Right cardiac atrium (tissue), 5 donors: ENCODE measurements around the gene SPOCK1. TPM values are rescaled to one million over a fixed set of nuclear protein-coding genes. Genes with fewer than 3 reads are reported as not detected.
"Not testable (repeated sequence)": the region's sequence is repeated elsewhere in the genome, so short reads cannot be mapped to it uniquely, and the experiment has no call there.

ENCODE experiments used
- ATAC-seq, 2 donors: fragments of 200-7000 bp; cut with Tn5 transposase; one replicate each; pipeline versions ENCODE4 v1.8.0 to v1.9.1; 2020; ENCODE audit warnings: moderate library complexity in 2 of 2, mild to moderate bottlenecking in 1 of 2
- DNase-seq, 3 donors: peaks; one replicate each; pipeline ENCODE4 v3.0.0-alpha.2; 2020
- H3K27ac ChIP-seq: one replicate; pipeline ENCODE4 v1.5.1; 2013; ENCODE audit warnings: mild to moderate bottlenecking, low read length, control low read depth, moderate library complexity
- H3K27me3 ChIP-seq: one replicate; pipeline ENCODE4 v1.6.1; 2013; ENCODE audit not compliant: control insufficient read depth, insufficient read depth
- H3K4me1 ChIP-seq: one replicate; pipeline ENCODE4 v1.6.1; 2013; ENCODE audit warnings: low read length; ENCODE audit not compliant: control insufficient read depth, insufficient read depth
- H3K4me3 ChIP-seq: one replicate; pipeline ENCODE4 v1.5.1; 2013; ENCODE audit warnings: low read length, control low read depth
- H3K9me3 ChIP-seq: one replicate; pipeline ENCODE4 v1.6.1; 2013; ENCODE audit warnings: low read length; ENCODE audit not compliant: control insufficient read depth
- WGBS: extraction: QIAGEN DNeasy Blood & Tissue Kit; methylation state at CpG from one replicate; pipeline ENCODE4 v1.1.7; 2013; 5-methylcytosine and 5-hydroxymethylcytosine counted together
- intact Hi-C, 4 donors: fragments of 100-400 bp; cut with DNase I; formaldehyde crosslinking; loops; one replicate each; pipeline versions ENCODE4 v1.11.0 to v1.14.0; 2022 to 2023
- polyA plus RNA-seq: library from polyadenylated mRNA; stranded (reverse); fragments of 200-250 nt; gene quantifications from one replicate; pipeline ENCODE4 v1.2.3, GENCODE V29; 2013
- total RNA-seq, 4 donors: library from RNA; stranded (reverse); fragmentation: NEBNext Ultra II Directional; extraction: Animal tissue kit (Norgen Biotek cat#: 25700); gene quantifications; one replicate each; pipeline ENCODE4 v1.2.1, GENCODE V29; 2021
- donor health status: healthy with polysubstance abuse.
- donor health status: DM: no; HTN: yes; CAD: no.
- donor health status: DM: no; HTN: no; CAD: no.
- donor health status: DM: no; HTN: yes; CAD: no; lungs with severe emphysema.
- donor health status: DM: yes; HTN: yes; CAD: no.

The SPOCK1 gene
- total and polyA plus RNA-seq, 5 donors: 41.0 to 186 (median 139) TPM

GRCh38 chr5:136999787-137000186, 499.3 kb downstream of the SPOCK1 start:
- H3K4me3 ChIP-seq: no peak overlapping the region
- no peaks in the 10 kb centered on the region for H3K27me3 ChIP-seq
- no peak overlapping the region for H3K27ac ChIP-seq
- ATAC-seq: no peak
- DNase-seq: no peak
- intact Hi-C loops: no loop called here
- WGBS: 80% methylated on average over 5 of the region's 5 CpGs
- peaks cover 2% of the 10 kb centered on the region for H3K4me1 ChIP-seq
- no peaks in the 10 kb centered on the region for H3K9me3 ChIP-seq

GRCh38 chr5:136998854-136999357, 500.2 kb downstream of the SPOCK1 start:
- Histone ChIP-seq H3K27me3 (no peaks in the 10 kb centered on the region), H3K9me3 (no peaks in the 10 kb centered on the region), H3K4me1 (peaks cover 2% of the 10 kb centered on the region), H3K4me3 (no peak overlapping the region), H3K27ac (no peak overlapping the region)
- ATAC-seq (no peak), DNase-seq (no peak)
- intact Hi-C loops: no loop called here
- WGBS: 82% methylated on average over 6 of the region's 6 CpGs

- no peaks in the 10 kb centered on the region for H3K9me3 ChIP-seq
- no peaks in the 10 kb centered on the region for H3K27me3 ChIP-seq
- ATAC-seq (no peak), DNase-seq (peak in 1 of 3 donors; percentile 42)
- 34% methylated on average over 5 of the region's 5 CpGs for WGBS
- peaks cover 6% of the 10 kb centered on the region for H3K4me1 ChIP-seq
- intact Hi-C loops: no loop called here
- H3K27ac ChIP-seq: peak overlapping the region; percentile 14
- no peak overlapping the region for H3K4me3 ChIP-seq
Observed at GRCh38 chr5:136994154-136994553, 505.0 kb downstream of the SPOCK1 start.

GRCh38 chr5:136992796-136993489, 506.2 kb downstream of the SPOCK1 start:
- DNase-seq: no peak
- intact Hi-C loops: no loop called here

GRCh38 chr5:136985785-136986475, 513.2 kb downstream of the SPOCK1 start:
- intact Hi-C loops: no loop called here
- 80% methylated on average over 2 of the region's 2 CpGs for WGBS
- Histone ChIP-seq H3K4me3 (no peak overlapping the region), H3K9me3 (no peaks in the 10 kb centered on the region), H3K27me3 (no peaks in the 10 kb centered on the region), H3K27ac (peak overlapping the region; percentile 63), H3K4me1 (peaks cover 13% of the 10 kb centered on the region)
- peak; percentile 88 to 94 for ATAC-seq
- DNase-seq: no peak

More at GRCh38 chr5:136992796-136993489, 506.2 kb downstream of the SPOCK1 start:
- WGBS: 42% methylated on average over 3 of the region's 3 CpGs
- H3K4me1 ChIP-seq: peaks cover 6% of the 10 kb centered on the region
- no peak overlapping the region for H3K4me3 ChIP-seq
- H3K27me3 ChIP-seq: no peaks in the 10 kb centered on the region
- H3K9me3 ChIP-seq: no peaks in the 10 kb centered on the region
- H3K27ac ChIP-seq: peak overlapping the region; percentile 75
- peak; percentile 84 to 89 for ATAC-seq

- peaks cover 11% of the 10 kb centered on the region for H3K4me1 ChIP-seq
- DNase-seq (peak in 1 of 3 donors; percentile 79), ATAC-seq (peak; percentile 80 to 84)
- H3K9me3 ChIP-seq: no peaks in the 10 kb centered on the region
- WGBS: 59% methylated on average over 4 of the region's 4 CpGs
- intact Hi-C loops: no loop called here
- H3K4me3 ChIP-seq: no peak overlapping the region
- H3K27ac ChIP-seq: peak overlapping the region; percentile 67
- no peaks in the 10 kb centered on the region for H3K27me3 ChIP-seq
Observed at GRCh38 chr5:136984772-136985446, 514.2 kb downstream of the SPOCK1 start.

GRCh38 chr5:136981936-136982335, 517.2 kb downstream of the SPOCK1 start:
- no peak overlapping the region for H3K4me3 ChIP-seq
- H3K4me1 ChIP-seq: peaks cover 9% of the 10 kb centered on the region
- WGBS: 93% methylated on average over 2 of the region's 2 CpGs
- no peak overlapping the region for H3K27ac ChIP-seq
- ATAC-seq: no peak
- intact Hi-C loops: no loop called here
- H3K27me3 ChIP-seq: no peaks in the 10 kb centered on the region
- no peaks in the 10 kb centered on the region for H3K9me3 ChIP-seq
- no peak for DNase-seq

- Histone ChIP-seq H3K4me3 (no peak overlapping the region), H3K27ac (no peak overlapping the region), H3K9me3 (no peaks in the 10 kb centered on the region), H3K4me1 (no peaks in the 10 kb centered on the region), H3K27me3 (no peaks in the 10 kb centered on the region)
- intact Hi-C loops: no loop called here
- no peak for DNase-seq
- no peak for ATAC-seq
- WGBS: 66% methylated on average over 5 of the region's 5 CpGs
Observed at GRCh38 chr5:136979131-136979530, 520.0 kb downstream of the SPOCK1 start.

- DNase-seq (no peak), ATAC-seq (no peak)
- intact Hi-C loops: no loop called here
- H3K27me3 ChIP-seq: no peaks in the 10 kb centered on the region
- H3K27ac ChIP-seq: no peak overlapping the region
- no peaks in the 10 kb centered on the region for H3K4me1 ChIP-seq
- H3K4me3 ChIP-seq: no peak overlapping the region
- no peaks in the 10 kb centered on the region for H3K9me3 ChIP-seq
- 67% methylated on average over 3 of the region's 3 CpGs for WGBS
Observed at GRCh38 chr5:136963504-136963903, 535.6 kb downstream of the SPOCK1 start.

- no peaks in the 10 kb centered on the region for H3K9me3 ChIP-seq
- no peak overlapping the region for H3K27ac ChIP-seq
- no peaks in the 10 kb centered on the region for H3K4me1 ChIP-seq
- WGBS: 83% methylated on average over 2 of the region's 2 CpGs
- no peak overlapping the region for H3K4me3 ChIP-seq
- intact Hi-C loops: no loop called here
- ATAC-seq (no peak), DNase-seq (no peak)
- H3K27me3 ChIP-seq: no peaks in the 10 kb centered on the region
Observed at GRCh38 chr5:136957428-136957827, 541.7 kb downstream of the SPOCK1 start.

- DNase-seq, intact Hi-C loops, H3K4me3 ChIP-seq, H3K27ac ChIP-seq, H3K9me3 ChIP-seq, ATAC-seq, H3K4me1 ChIP-seq, H3K27me3 ChIP-seq: not testable (repeated sequence)
- WGBS: 83% methylated on average over 5 of the region's 5 CpGs
Observed at GRCh38 chr5:136954142-136954541, 545.0 kb downstream of the SPOCK1 start.
